Upper lobe of right lung (tissue), 1 donor: ENCODE measurements around the gene MAJIN. TPM values are rescaled to one million over a fixed set of nuclear protein-coding genes. Genes with fewer than 3 reads are reported as not detected.
A peak's percentile ranks its signal among the peaks of the same experiment; 100 is the strongest.

Source experiments
- ATAC-seq: fragments of 200-7000 bp; cut with Tn5 transposase; one replicate; pipeline ENCODE4 v1.9.1; 2020; ENCODE audit warnings: mild to moderate bottlenecking, moderate library complexity
- DNase-seq: peaks from one replicate; pipeline ENCODE4 v3.0.0-alpha.2; 2020
- H3K27ac ChIP-seq: fragments of 200-600 bp; one replicate; pipeline ENCODE4 v1.8.0; 2022
- H3K27me3 ChIP-seq: fragments of 200-600 bp; one replicate; pipeline ENCODE4 v1.8.0; 2022; ENCODE audit warnings: mild to moderate bottlenecking
- H3K36me3 ChIP-seq: fragments of 200-600 bp; one replicate; pipeline ENCODE4 v1.8.0; 2022
- H3K4me1 ChIP-seq: fragments of 200-600 bp; one replicate; pipeline ENCODE4 v1.8.0; 2022
- H3K4me3 ChIP-seq: fragments of 200-600 bp; one replicate; pipeline ENCODE4 v1.8.0; 2022; ENCODE audit warnings: mild to moderate bottlenecking
- H3K9me3 ChIP-seq: fragments of 200-600 bp; one replicate; pipeline ENCODE4 v1.8.0; 2022
- intact Hi-C: fragments of 100-400 bp; cut with DNase I; formaldehyde crosslinking; loops from one replicate; pipeline ENCODE4 v1.11.0; 2022
- total RNA-seq: library from RNA; stranded (reverse); fragmentation: NEBNext Ultra II Directional; extraction: Animal tissue kit (Norgen Biotek cat#: 25700); gene quantifications from one replicate; pipeline ENCODE4 v1.2.1, GENCODE V29; 2021
- TF ChIP-seq, protein P1 (sequence below): fragments of 200-600 bp; IDR thresholded peaks from one replicate; pipeline ENCODE4 v1.8.0; 2022; ENCODE audit warnings: antibody characterized with exemption
- donor health status: DM: no; HTN: yes; CAD: no; lungs with severe emphysema.

The MAJIN gene
- total RNA-seq, 1 donor from 2014 or later: not detected

DNA sequence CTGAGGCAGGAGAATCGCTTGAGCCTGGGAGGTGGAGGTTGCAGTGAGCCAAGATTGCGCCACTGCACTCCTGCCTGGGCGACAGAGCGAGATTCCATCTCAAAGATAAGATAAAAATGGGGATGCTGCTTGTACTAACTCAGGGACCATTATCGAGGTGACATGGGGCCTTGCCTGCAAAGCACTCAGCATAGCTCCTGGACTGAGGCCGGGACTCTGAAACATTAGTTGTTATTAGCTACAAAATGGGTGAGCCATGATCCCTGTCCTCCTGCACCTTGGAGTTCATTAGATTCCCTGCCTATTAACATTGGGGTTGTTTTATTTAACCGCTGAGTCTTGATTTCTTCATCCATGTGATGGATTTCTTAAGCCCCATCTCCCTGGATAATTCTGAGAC is 42.3 kb downstream of the MAJIN start:
- H3K27me3 ChIP-seq: no peaks in the 10 kb centered on the region
- H3K9me3 ChIP-seq: no peaks in the 10 kb centered on the region
- TF ChIP-seq, protein P1, sequence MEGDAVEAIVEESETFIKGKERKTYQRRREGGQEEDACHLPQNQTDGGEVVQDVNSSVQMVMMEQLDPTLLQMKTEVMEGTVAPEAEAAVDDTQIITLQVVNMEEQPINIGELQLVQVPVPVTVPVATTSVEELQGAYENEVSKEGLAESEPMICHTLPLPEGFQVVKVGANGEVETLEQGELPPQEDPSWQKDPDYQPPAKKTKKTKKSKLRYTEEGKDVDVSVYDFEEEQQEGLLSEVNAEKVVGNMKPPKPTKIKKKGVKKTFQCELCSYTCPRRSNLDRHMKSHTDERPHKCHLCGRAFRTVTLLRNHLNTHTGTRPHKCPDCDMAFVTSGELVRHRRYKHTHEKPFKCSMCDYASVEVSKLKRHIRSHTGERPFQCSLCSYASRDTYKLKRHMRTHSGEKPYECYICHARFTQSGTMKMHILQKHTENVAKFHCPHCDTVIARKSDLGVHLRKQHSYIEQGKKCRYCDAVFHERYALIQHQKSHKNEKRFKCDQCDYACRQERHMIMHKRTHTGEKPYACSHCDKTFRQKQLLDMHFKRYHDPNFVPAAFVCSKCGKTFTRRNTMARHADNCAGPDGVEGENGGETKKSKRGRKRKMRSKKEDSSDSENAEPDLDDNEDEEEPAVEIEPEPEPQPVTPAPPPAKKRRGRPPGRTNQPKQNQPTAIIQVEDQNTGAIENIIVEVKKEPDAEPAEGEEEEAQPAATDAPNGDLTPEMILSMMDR: no peak
- ATAC-seq: no peak
- H3K4me3 ChIP-seq: no peak overlapping the region
- H3K36me3 ChIP-seq: peaks cover 53% of the 10 kb centered on the region
- DNase-seq: no peak
- intact Hi-C loops: loop anchor here (10.0 kb wide), 1 partner anchor 65 kb away; the partner anchor contains the start of gene BATF2
- H3K4me1 ChIP-seq: peaks cover 12% of the 10 kb centered on the region
- H3K27ac ChIP-seq: no peak overlapping the region

DNA sequence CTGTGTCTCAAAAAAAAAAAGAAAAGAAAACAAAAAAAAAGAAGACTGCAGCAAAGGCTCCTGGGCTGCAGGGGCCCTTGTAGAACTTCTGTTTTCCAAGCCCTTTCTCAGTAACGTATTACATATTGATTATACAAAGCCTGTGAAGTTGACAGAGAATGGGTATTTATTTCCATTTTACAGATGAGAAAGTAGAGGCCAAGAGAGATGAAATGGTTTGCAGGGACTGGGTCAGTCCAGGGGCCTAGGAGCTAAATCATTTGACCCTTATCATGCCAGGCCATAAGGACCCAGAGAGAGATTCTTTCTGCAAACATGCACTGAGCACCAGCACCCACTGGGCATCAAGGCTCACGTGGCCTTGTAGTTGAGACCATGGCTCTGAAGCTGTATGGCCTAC is 43.0 kb downstream of the MAJIN start:
- DNase-seq (peak; percentile 17), ATAC-seq (no peak)
- H3K27ac ChIP-seq: no peak overlapping the region
- H3K4me1 ChIP-seq: peaks cover 12% of the 10 kb centered on the region
- TF ChIP-seq, protein P1: no peak
- intact Hi-C loops: loop anchor here (10.0 kb wide), 1 partner anchor 66 kb away; the partner anchor contains the start of gene BATF2
- H3K27me3 ChIP-seq: no peaks in the 10 kb centered on the region
- no peak overlapping the region for H3K4me3 ChIP-seq
- H3K36me3 ChIP-seq: peaks cover 53% of the 10 kb centered on the region
- no peaks in the 10 kb centered on the region for H3K9me3 ChIP-seq

DNA sequence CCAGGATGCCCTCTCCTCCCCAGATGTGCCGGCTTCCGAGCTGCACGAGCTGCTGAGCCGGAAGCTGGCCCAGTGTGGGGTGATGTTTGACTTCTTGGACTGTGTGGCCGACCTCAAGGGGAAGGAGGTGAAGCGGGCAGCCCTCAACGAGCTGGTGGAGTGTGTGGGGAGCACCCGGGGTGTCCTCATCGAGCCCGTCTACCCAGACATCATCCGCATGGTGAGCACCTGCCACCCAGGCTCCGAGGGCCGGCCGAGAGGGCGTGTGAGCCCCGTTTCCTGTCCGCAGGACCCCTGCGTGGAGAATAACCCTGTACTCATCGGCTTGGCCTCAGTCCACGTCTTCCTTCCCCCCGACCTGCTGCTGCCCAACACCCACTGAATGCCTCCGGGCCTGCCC is 45.2 kb downstream of the MAJIN start:
- ATAC-seq (no peak), DNase-seq (peak; percentile 60)
- no peaks in the 10 kb centered on the region for H3K9me3 ChIP-seq
- H3K27me3 ChIP-seq: no peaks in the 10 kb centered on the region
- H3K4me3 ChIP-seq: no peak overlapping the region
- intact Hi-C loops: loop anchor here (10.0 kb wide), 1 partner anchor 68 kb away; the partner anchor contains the start of gene BATF2
- TF ChIP-seq, protein P1: no peak
- H3K4me1 ChIP-seq: peaks cover 18% of the 10 kb centered on the region
- H3K36me3 ChIP-seq: peaks cover 33% of the 10 kb centered on the region
- no peak overlapping the region for H3K27ac ChIP-seq

DNA sequence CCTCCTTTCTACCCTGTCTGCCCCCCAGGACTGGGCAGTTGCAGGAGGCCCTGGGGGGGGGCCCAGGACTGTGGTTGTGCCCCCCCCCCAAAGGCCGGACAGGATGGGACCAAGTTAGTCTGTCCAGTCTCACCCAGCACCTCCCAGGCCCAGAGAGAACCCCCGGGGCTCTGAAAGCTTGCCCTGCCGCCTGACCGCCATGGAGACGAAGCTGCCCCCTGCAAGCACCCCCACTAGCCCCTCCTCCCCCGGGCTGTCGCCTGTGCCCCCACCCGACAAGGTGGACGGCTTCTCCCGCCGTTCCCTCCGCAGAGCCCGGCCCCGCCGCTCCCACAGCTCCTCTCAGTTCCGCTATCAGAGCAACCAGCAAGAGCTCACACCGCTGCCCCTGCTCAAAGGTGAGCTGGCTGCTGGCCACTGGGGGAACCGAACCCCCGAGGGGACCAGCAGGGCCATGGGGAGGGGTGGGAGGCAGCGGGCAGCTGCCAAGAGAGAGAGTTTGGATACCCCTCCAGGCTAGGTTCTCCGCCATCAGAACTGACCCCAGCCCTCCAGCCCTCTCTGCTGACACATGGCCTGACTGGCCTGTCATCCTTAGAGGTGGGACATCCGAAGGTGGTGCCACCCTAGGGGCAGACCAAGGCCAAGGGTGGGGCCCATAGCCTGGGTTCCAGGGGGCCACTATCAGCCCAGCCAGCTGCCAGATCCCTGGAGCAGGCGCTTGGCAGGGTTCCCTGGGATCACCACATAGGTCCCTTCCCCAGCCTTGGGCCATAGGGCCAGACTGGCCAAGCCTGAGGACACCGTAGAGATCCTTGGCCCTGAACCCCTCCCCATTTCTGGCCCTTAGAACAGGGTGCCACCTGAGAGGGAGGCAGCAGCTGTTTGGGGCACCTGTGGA is 46.1 kb downstream of the MAJIN start:
- Histone ChIP-seq H3K4me3 (peak overlapping the region; percentile 99), H3K36me3 (peaks cover 24% of the 10 kb centered on the region), H3K9me3 (no peaks in the 10 kb centered on the region), H3K27me3 (no peaks in the 10 kb centered on the region), H3K4me1 (peaks cover 18% of the 10 kb centered on the region), H3K27ac (no peak overlapping the region)
- TF ChIP-seq, protein P1: no peak
- intact Hi-C loops: loop anchor here (10.0 kb wide), 1 partner anchor 69 kb away; the partner anchor contains the start of gene BATF2
- ATAC-seq (no peak), DNase-seq (peak; percentile 67)

DNA sequence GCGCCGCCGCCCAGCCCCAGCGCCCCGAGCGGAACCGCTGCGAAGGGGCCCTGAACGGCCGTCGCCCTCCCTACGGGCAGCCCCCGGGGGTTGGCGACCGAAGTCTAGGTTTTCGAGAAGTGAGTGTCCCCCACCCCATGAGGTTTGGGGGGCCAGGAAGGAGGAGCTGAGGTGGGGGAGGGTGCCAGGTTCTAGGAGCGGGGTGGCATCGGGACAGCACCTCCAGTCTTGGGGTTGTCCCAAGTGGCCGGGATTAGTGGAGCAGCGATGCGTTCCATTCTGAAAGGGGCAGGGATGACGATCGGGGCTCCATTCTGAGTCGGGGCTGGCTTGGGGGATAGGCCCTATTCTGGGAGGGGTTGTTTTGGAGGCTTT is 47.0 kb downstream of the MAJIN start:
- ATAC-seq (peak; percentile 1), DNase-seq (no peak)
- intact Hi-C loops: loop anchor here (10.0 kb wide), 1 partner anchor 70 kb away; the partner anchor contains the start of gene BATF2
- H3K9me3 ChIP-seq: no peaks in the 10 kb centered on the region
- no peaks in the 10 kb centered on the region for H3K27me3 ChIP-seq
- H3K27ac ChIP-seq: peak overlapping the region; percentile 95
- H3K4me3 ChIP-seq: peak overlapping the region; percentile 99
- TF ChIP-seq, protein P1: no peak
- peaks cover 18% of the 10 kb centered on the region for H3K4me1 ChIP-seq
- peaks cover 15% of the 10 kb centered on the region for H3K36me3 ChIP-seq
